Astrocyte (in vitro differentiated cells and primary cell): ENCODE data around the gene APBA3. TPM values are rescaled to one million over a fixed set of nuclear protein-coding genes. Genes with fewer than 3 reads are reported as not detected.

Source experiments
- DNase-seq: peaks from one replicate; pipeline ENCODE4 v3.0.0-alpha.2; 2010; ENCODE audit warnings: low read depth
- FAIRE-seq: peaks from 2 replicates; lab custom pipeline; 2011; peaks lifted over from hg19 to GRCh38; lab: Jason Lieb, UNC
- H2AFZ ChIP-seq: 2 replicates; pipeline ENCODE4 v1.6.0; 2012; ENCODE audit warnings: low read depth, low read length, inconsistent platforms
- H3K27ac ChIP-seq: 2 replicates; pipeline ENCODE4 v1.5.1; 2011; ENCODE audit warnings: low read depth, low read length, inconsistent platforms
- H3K27me3 ChIP-seq: 2 replicates; pipeline ENCODE4 v1.6.0; 2011; ENCODE audit warnings: low read length, inconsistent platforms; ENCODE audit not compliant: insufficient read depth
- H3K36me3 ChIP-seq: 2 replicates; pipeline ENCODE4 v1.5.1; 2011; ENCODE audit warnings: low read length, inconsistent platforms; ENCODE audit not compliant: insufficient read depth
- H3K4me1 ChIP-seq: 2 replicates; pipeline ENCODE4 v1.5.1; 2011; ENCODE audit warnings: low read length, inconsistent platforms; ENCODE audit not compliant: insufficient read depth
- H3K4me2 ChIP-seq: 2 replicates; pipeline ENCODE4 v1.6.0; 2012; ENCODE audit warnings: low read length, inconsistent platforms
- H3K4me3 ChIP-seq: 2 replicates; pipeline ENCODE4 v1.5.1; 2011; ENCODE audit warnings: low read depth, mild to moderate bottlenecking, low read length, inconsistent platforms; ENCODE audit not compliant: insufficient read depth
- H3K79me2 ChIP-seq: 2 replicates; pipeline ENCODE4 v1.6.0; 2012; ENCODE audit warnings: mild to moderate bottlenecking, low read length, inconsistent platforms; ENCODE audit not compliant: insufficient read depth
- H3K9ac ChIP-seq: 2 replicates; pipeline ENCODE4 v1.6.0; 2012; ENCODE audit warnings: mild to moderate bottlenecking, low read length, inconsistent platforms
- H3K9me3 ChIP-seq: 2 replicates; pipeline ENCODE4 v1.5.1; 2012; ENCODE audit warnings: low read depth, mild to moderate bottlenecking, low read length, inconsistent platforms; ENCODE audit not compliant: insufficient read depth
- H4K20me1 ChIP-seq: 2 replicates; pipeline ENCODE4 v1.6.0; 2012; ENCODE audit warnings: low read length, inconsistent platforms; ENCODE audit not compliant: insufficient read depth
- H3K27ac Mint-ChIP-seq: one replicate; pipeline ENCODE4 v1.8.0; 2021; ENCODE audit warnings: mild to moderate bottlenecking, mixed read lengths; ENCODE audit not compliant: unreplicated experiment
- H3K27me3 Mint-ChIP-seq: one replicate; pipeline ENCODE4 v1.8.0; 2021; ENCODE audit warnings: low read depth, mixed read lengths; ENCODE audit not compliant: unreplicated experiment
- H3K36me3 Mint-ChIP-seq: one replicate; pipeline ENCODE4 v1.8.0; 2021; ENCODE audit warnings: low read depth, mixed read lengths; ENCODE audit not compliant: unreplicated experiment
- H3K4me1 Mint-ChIP-seq: one replicate; pipeline ENCODE4 v1.8.0; 2021; ENCODE audit warnings: low read depth, mixed read lengths; ENCODE audit not compliant: unreplicated experiment
- H3K4me3 Mint-ChIP-seq: one replicate; pipeline ENCODE4 v1.8.0; 2021; ENCODE audit warnings: mild to moderate bottlenecking, moderate library complexity, mixed read lengths; ENCODE audit not compliant: unreplicated experiment
- H3K9me3 Mint-ChIP-seq: one replicate; pipeline ENCODE4 v1.8.0; 2021; ENCODE audit warnings: mild to moderate bottlenecking, mixed read lengths; ENCODE audit not compliant: unreplicated experiment
- EZH2 ChIP-seq: IDR thresholded peaks from 2 replicates; pipeline ENCODE4 v1.6.1; 2012; ENCODE audit warnings: mild to moderate bottlenecking, low read length, inconsistent platforms; ENCODE audit not compliant: insufficient read depth
- total RNA-seq: library from RNA; stranded (reverse); gene quantifications from 2 replicates; pipeline ENCODE4 v1.2.1, GENCODE V29; 2021
- TF ChIP-seq, protein P1 (sequence below): IDR thresholded peaks from 2 replicates; pipeline ENCODE4 v1.5.1; 2011; ENCODE audit warnings: low read depth, mild to moderate bottlenecking, inconsistent platforms, low read length, moderate library complexity; ENCODE audit not compliant: insufficient read depth

Gene APBA3
- total RNA-seq, 1 donor from 2014 or later = 16.5 TPM

DNA sequence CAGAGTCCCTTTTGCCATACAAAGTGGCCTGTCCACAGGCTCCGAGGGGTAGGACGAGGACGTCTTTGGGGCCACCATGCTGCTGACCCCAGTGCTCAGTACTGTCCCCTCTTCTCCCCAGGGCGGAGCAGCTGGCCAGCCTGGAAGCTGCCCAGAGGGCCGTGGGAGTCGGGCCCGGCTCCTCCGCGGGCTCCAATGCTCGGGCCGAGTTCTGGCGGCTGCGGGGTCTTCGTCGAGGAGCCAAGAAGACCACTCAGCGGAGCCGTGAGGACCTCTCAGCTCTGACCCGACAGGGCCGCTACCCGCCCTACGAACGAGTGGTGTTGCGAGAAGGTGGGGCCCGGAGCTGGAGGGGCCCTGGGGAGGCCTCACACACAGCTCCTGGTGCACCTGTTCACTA, 21.1 kb downstream of the APBA3 start:
- no peak overlapping the region for H3K4me3 Mint-ChIP-seq
- H3K36me3 Mint-ChIP-seq = no peaks in the 10 kb centered on the region
- Histone ChIP-seq H3K4me2 (no peak overlapping the region), H3K27ac (no peak overlapping the region), H3K4me1 (no peaks in the 10 kb centered on the region), H3K9me3 (no peaks in the 10 kb centered on the region), H4K20me1 (no peaks in the 10 kb centered on the region), H3K36me3 (no peaks in the 10 kb centered on the region), H3K79me2 (no peaks in the 10 kb centered on the region), H2AFZ (no peak overlapping the region), H3K9ac (no peak overlapping the region), H3K27me3 (no peaks in the 10 kb centered on the region), H3K4me3 (no peak overlapping the region)
- no peak overlapping the region for H3K27ac Mint-ChIP-seq
- no peak for DNase-seq
- H3K4me1 Mint-ChIP-seq = no peaks in the 10 kb centered on the region
- no peak for FAIRE-seq
- peaks cover 9% of the 10 kb centered on the region for H3K27me3 Mint-ChIP-seq
- H3K9me3 Mint-ChIP-seq = no peaks in the 10 kb centered on the region
- TF ChIP-seq EZH2 = no peak
- TF ChIP-seq, protein P1, sequence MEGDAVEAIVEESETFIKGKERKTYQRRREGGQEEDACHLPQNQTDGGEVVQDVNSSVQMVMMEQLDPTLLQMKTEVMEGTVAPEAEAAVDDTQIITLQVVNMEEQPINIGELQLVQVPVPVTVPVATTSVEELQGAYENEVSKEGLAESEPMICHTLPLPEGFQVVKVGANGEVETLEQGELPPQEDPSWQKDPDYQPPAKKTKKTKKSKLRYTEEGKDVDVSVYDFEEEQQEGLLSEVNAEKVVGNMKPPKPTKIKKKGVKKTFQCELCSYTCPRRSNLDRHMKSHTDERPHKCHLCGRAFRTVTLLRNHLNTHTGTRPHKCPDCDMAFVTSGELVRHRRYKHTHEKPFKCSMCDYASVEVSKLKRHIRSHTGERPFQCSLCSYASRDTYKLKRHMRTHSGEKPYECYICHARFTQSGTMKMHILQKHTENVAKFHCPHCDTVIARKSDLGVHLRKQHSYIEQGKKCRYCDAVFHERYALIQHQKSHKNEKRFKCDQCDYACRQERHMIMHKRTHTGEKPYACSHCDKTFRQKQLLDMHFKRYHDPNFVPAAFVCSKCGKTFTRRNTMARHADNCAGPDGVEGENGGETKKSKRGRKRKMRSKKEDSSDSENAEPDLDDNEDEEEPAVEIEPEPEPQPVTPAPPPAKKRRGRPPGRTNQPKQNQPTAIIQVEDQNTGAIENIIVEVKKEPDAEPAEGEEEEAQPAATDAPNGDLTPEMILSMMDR = no peak

DNA sequence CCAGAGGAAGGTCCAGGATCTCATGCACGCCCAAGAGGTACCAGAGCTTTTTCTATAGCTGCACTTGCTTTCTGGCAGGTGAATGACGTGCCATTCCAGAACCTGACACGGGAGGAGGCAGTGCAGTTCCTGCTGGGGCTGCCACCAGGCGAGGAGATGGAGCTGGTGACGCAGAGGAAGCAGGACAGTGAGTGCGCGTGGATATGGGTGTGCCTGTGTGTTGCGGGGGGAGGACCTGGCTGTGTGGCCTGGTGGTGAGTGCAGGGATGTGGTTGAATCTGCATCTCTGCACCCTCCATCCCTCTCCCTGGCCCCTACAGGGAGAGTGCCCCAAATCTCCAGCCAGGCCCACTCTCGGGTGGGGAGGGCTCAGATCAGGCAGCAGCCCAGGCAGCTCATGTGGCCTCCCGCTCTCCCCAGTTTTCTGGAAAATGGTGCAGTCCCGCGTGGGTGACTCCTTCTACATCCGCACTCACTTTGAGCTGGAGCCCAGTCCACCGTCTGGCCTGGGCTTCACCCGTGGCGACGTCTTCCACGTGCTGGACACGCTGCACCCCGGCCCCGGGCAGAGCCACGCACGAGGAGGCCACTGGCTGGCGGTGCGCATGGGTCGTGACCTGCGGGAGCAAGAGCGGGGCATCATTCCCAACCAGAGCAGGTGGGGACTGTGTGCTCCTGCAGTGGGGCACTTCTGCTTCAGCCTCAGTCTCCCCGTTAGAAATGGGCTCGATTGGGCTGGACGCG, 22.8 kb downstream of the APBA3 start:
- Histone ChIP-seq H3K9ac (no peak overlapping the region), H3K79me2 (no peaks in the 10 kb centered on the region), H3K4me1 (no peaks in the 10 kb centered on the region), H3K9me3 (no peaks in the 10 kb centered on the region), H3K27ac (no peak overlapping the region), H3K4me2 (no peak overlapping the region), H3K4me3 (no peak overlapping the region), H2AFZ (no peak overlapping the region), H4K20me1 (no peaks in the 10 kb centered on the region), H3K36me3 (no peaks in the 10 kb centered on the region), H3K27me3 (no peaks in the 10 kb centered on the region)
- Mint-ChIP-seq H3K9me3 (no peaks in the 10 kb centered on the region), H3K27me3 (peaks cover 10% of the 10 kb centered on the region), H3K36me3 (no peaks in the 10 kb centered on the region), H3K27ac (peak overlapping the region; percentile 47), H3K4me3 (no peak overlapping the region), H3K4me1 (no peaks in the 10 kb centered on the region)
- TF ChIP-seq EZH2 = no peak
- TF ChIP-seq, protein P1 = no peak
- FAIRE-seq (no peak), DNase-seq (no peak)
